HepG2 (cell line): ENCODE results near the gene ZNF606. TPM values are rescaled to one million over a fixed set of nuclear protein-coding genes. Genes with fewer than 3 reads are reported as not detected.
A peak's percentile ranks its signal among the peaks of the same experiment; 100 is the strongest.

Experiments used
- HNRNPUL1 ChIP-seq: fragments of 200-400 bp; formaldehyde crosslinking; IDR thresholded peaks from 2 replicates; pipeline ENCODE4 v1.6.1; 2017; ENCODE audit warnings: low read depth, mild to moderate bottlenecking, low read length, moderate library complexity
- ISL2 ChIP-seq: sonication (generic); formaldehyde crosslinking; IDR thresholded peaks from 2 replicates; pipeline ENCODE4 v1.5.0; 2020; ENCODE audit warnings: missing genetic modification reagents
- MIER3 ChIP-seq: IDR thresholded peaks from 2 replicates; pipeline ENCODE4 v1.6.1; 2016; ENCODE audit warnings: missing compliant biosample characterization, borderline replicate concordance
- MTF2 ChIP-seq: sonication (generic); formaldehyde crosslinking; IDR thresholded peaks from 2 replicates; pipeline ENCODE4 v1.5.0; 2020; ENCODE audit warnings: missing genetic modification reagents, borderline replicate concordance
- MYPOP ChIP-seq: sonication (generic); formaldehyde crosslinking; IDR thresholded peaks from 2 replicates; pipeline ENCODE4 v1.8.1; 2023; ENCODE audit warnings: mild to moderate bottlenecking, moderate library complexity, missing genetic modification reagents
- NR2F6 ChIP-seq, 2 experiments: IDR thresholded peaks; 2 replicates each; pipeline ENCODE4 v1.6.1; 2016; ENCODE audit warnings: antibody characterized with exemption in 1 of 2, mild to moderate bottlenecking in 1 of 2
- PRDM10 ChIP-seq: sonication (generic); formaldehyde crosslinking; IDR thresholded peaks from 2 replicates; pipeline ENCODE4 v1.4.0; 2020; ENCODE audit warnings: low read depth, missing genetic modification reagents
- TCF12 ChIP-seq, 2 experiments: fragments of 450-650 bp in 1 of 2; sonication (generic) in 1 of 2; formaldehyde crosslinking in 1 of 2; IDR thresholded peaks; 2 replicates each; pipeline versions ENCODE4 v1.6.1 to v1.8.0; 2017 to 2022; ENCODE audit warnings: antibody characterized with exemption in 1 of 2, mild to moderate bottlenecking in 1 of 2, missing genetic modification reagents in 1 of 2, moderate library complexity in 1 of 2
- TFDP2 ChIP-seq: sonication (generic); formaldehyde crosslinking; IDR thresholded peaks from 2 replicates; pipeline ENCODE4 v1.4.0; 2020; ENCODE audit warnings: missing genetic modification reagents
- TP53 ChIP-seq: sonication (generic); formaldehyde crosslinking; conservative IDR thresholded peaks from 2 replicates; pipeline ENCODE4 v1.4.0; 2020; ENCODE audit warnings: missing genetic modification reagents
- YEATS4 ChIP-seq: sonication (generic); formaldehyde crosslinking; IDR thresholded peaks from 2 replicates; pipeline ENCODE4 v1.4.0; 2020; ENCODE audit warnings: missing genetic modification reagents, borderline replicate concordance
- ZBTB43 ChIP-seq: sonication (generic); formaldehyde crosslinking; conservative IDR thresholded peaks from 2 replicates; pipeline ENCODE4 v1.4.0; 2020; ENCODE audit warnings: missing genetic modification reagents
- ZFY ChIP-seq: sonication (generic); formaldehyde crosslinking; IDR thresholded peaks from 2 replicates; pipeline ENCODE4 v1.4.0; 2020; ENCODE audit warnings: missing genetic modification reagents
- ZNF670 ChIP-seq: sonication (generic); formaldehyde crosslinking; IDR thresholded peaks from 2 replicates; pipeline ENCODE4 v1.8.0; 2022; ENCODE audit warnings: mild to moderate bottlenecking, missing genetic modification reagents, borderline replicate concordance
- ZNF674 ChIP-seq: sonication (generic); formaldehyde crosslinking; IDR thresholded peaks from 2 replicates; pipeline ENCODE4 v1.5.0; 2020; ENCODE audit warnings: low read depth, mild to moderate bottlenecking, missing genetic modification reagents
- ZSCAN22 ChIP-seq: sonication (generic); formaldehyde crosslinking; IDR thresholded peaks from 2 replicates; pipeline ENCODE4 v1.4.0; 2020; ENCODE audit warnings: mild to moderate bottlenecking, missing genetic modification reagents
- polyA plus RNA-seq, 8 experiments: library from polyadenylated mRNA; depleted of rRNA in 3 of 8; stranded (reverse) in 7 of 8; unstranded in 1 of 8; fragments of >200 nt; fragmentation: Illumina TruSeq in 4 of 8; extraction: Trizol in 4 of 8; gene quantifications; 2 replicates each; pipeline versions ENCODE4 v1.2.1 to v1.2.3, GENCODE V29; 2011 to 2016; ENCODE audit warnings: low read depth in 4 of 8, missing spikeins in 1 of 8, mixed read lengths in 1 of 8; ENCODE audit not compliant: insufficient read depth in 1 of 8
- total RNA-seq, 5 experiments: library from RNA; depleted of rRNA; stranded (reverse); fragments of >200 nt; fragmentation: Illumina TruSeq; extraction: Trizol; gene quantifications; 2 replicates each; pipeline ENCODE4 v1.2.3, GENCODE V29; 2016; ENCODE audit warnings: low read depth in 1 of 5

Gene ZNF606
- total and polyA plus RNA-seq, 2 of the 13 experiments (the other 11 are each of a cell fraction or from before 2014, with no cell fraction given): 4.2 to 14.8 TPM

- 0 out of 2 replicates have a peak, but pooled peaks have one; percentile 51 for TF ChIP-seq PRDM10 (CRISPR knock-in tag)
- peak; percentile 32; the same call in 1 of the 2 replicates for TF ChIP-seq ISL2 (CRISPR knock-in tag)
- no peak for TF ChIP-seq NR2F6 (IDR thresholded peaks at IDR 0.05)
- TF ChIP-seq NR2F6 (CRISPR knock-in tag; IDR thresholded peaks at IDR 0.05): peak; percentile 52; the same call in 1 of the 2 replicates
- peak; percentile 64; the same call in 1 of the 2 replicates for TF ChIP-seq MTF2 (CRISPR knock-in tag)
- peak; percentile 53; the same call in 1 of the 2 replicates for TF ChIP-seq MYPOP (CRISPR knock-in tag)
- TF ChIP-seq ZNF670 (CRISPR knock-in tag): 0 out of 2 replicates have a peak, but pooled peaks have one; percentile 51
- no peak for TF ChIP-seq TCF12 (IDR thresholded peaks at IDR 0.05)
- 0 out of 2 replicates have a peak, but pooled peaks have one; percentile 28 for TF ChIP-seq TCF12 (CRISPR knock-in tag; IDR thresholded peaks at IDR 0.05)
- peak; percentile 96 for TF ChIP-seq TFDP2
- peak; percentile 89; the same call in 1 of the 2 replicates for TF ChIP-seq MIER3 (CRISPR knock-in tag)
- peak; percentile 71; the same call in 1 of the 2 replicates for TF ChIP-seq ZFY
- peak; percentile 100 for TF ChIP-seq ZSCAN22 (CRISPR knock-in tag)
- TF ChIP-seq TP53 (CRISPR knock-in tag): no peak
- TF ChIP-seq HNRNPUL1: no peak
- TF ChIP-seq YEATS4 (CRISPR knock-in tag): peak; percentile 69; the same call in 1 of the 2 replicates
- no peak for TF ChIP-seq ZNF674
- peak; percentile 20; the same call in 1 of the 2 replicates for TF ChIP-seq ZBTB43 (CRISPR knock-in tag)
Observed at GRCh38 chr19:57947419-57948134, 55.0 kb downstream of the ZNF606 start, which contains the start of gene ZNF256 (continued).
